Stimulated activated CD4-positive, alpha-beta T cell treated with anti-CD3 and anti-CD28 coated beads, Interleukin-12 subunit alpha, Interleukin-12 subunit beta, amount 100 ng/mL, for 24 hours (primary cell): ENCODE results near the gene SLC29A4.

Source experiments
- DNase-seq, 2 experiments: peaks; one replicate each; pipeline ENCODE4 v3.0.0-alpha.2; 2020; ENCODE audit warnings: low read depth in 2 of 2

SLC29A4 gene

GRCh38 chr7:5352440-5353010 lies 69.8 kb downstream of the SLC29A4 start:
- DNase-seq: no peak

GRCh38 chr7:5354460-5355232 lies 71.9 kb downstream of the SLC29A4 start:
- no peak for DNase-seq
